Upper lobe of left lung (tissue), 6 donors: ENCODE results near the gene ANXA1. TPM values are rescaled to one million over a fixed set of nuclear protein-coding genes. Genes with fewer than 3 reads are reported as not detected.
A peak's percentile ranks its signal among the peaks of the same experiment; 100 is the strongest.

Experiments used
- ATAC-seq, 2 donors: fragments of 200-7000 bp; cut with Tn5 transposase; one replicate each; pipeline ENCODE4 v1.9.1; 2022; ENCODE audit warnings: mild to moderate bottlenecking in 2 of 2, moderate library complexity in 2 of 2; ENCODE audit not compliant: low FRiP score in 2 of 2
- DNase-seq, 2 donors: peaks; one replicate each; pipeline ENCODE4 v3.0.0-alpha.2; 2019 to 2020
- H3K27ac ChIP-seq, 4 donors: fragments of 200-600 bp; sonication (generic); one replicate each; pipeline ENCODE4 v1.5.1; 2016 to 2019
- H3K27me3 ChIP-seq, 4 donors: fragments of 200-600 bp; sonication (generic); one replicate each; pipeline ENCODE4 v1.5.1; 2017 to 2019
- H3K36me3 ChIP-seq, 4 donors: fragments of 200-600 bp; sonication (generic); one replicate each; pipeline ENCODE4 v1.5.1; 2016 to 2019
- H3K4me1 ChIP-seq, 4 donors: fragments of 200-600 bp; sonication (generic); one replicate each; pipeline ENCODE4 v1.5.1; 2018 to 2019
- H3K4me3 ChIP-seq, 4 donors: fragments of 200-600 bp; sonication (generic); one replicate each; pipeline ENCODE4 v1.5.1; 2017 to 2019; ENCODE audit warnings: mild to moderate bottlenecking in 2 of 4, moderate library complexity in 1 of 4
- H3K9me3 ChIP-seq, 4 donors: fragments of 200-600 bp; sonication (generic); one replicate each; pipeline ENCODE4 v1.5.1; 2018 to 2019
- CTCF ChIP-seq, 6 experiments: fragments of 450-650 bp in 4 of 6; fragments of 200-600 bp in 2 of 6; sonication (generic) in 2 of 6; IDR thresholded peaks; one replicate each; pipeline ENCODE4 v1.5.1; 2016 to 2019; ENCODE audit warnings: antibody characterized with exemption in 6 of 6
- EP300 ChIP-seq, 4 donors: sonication (generic); formaldehyde crosslinking; IDR thresholded peaks; one replicate each; pipeline ENCODE4 v1.5.1; 2017; ENCODE audit warnings: antibody characterized with exemption in 4 of 4, control low read depth in 2 of 4
- POLR2A ChIP-seq, 4 donors: fragments of 450-650 bp; IDR thresholded peaks; one replicate each; pipeline ENCODE4 v1.5.1; 2016 to 2017; ENCODE audit warnings: antibody characterized with exemption in 4 of 4, mild to moderate bottlenecking in 2 of 4
- POLR2AphosphoS5 ChIP-seq, 2 donors: sonication (generic); formaldehyde crosslinking; IDR thresholded peaks; one replicate each; pipeline ENCODE4 v1.5.1; 2017; ENCODE audit warnings: antibody characterized with exemption in 2 of 2
- WGBS, 2 donors: methylation state at CpG; one replicate each; pipeline ENCODE4 v1.1.5; 2017 to 2018; 5-methylcytosine and 5-hydroxymethylcytosine counted together
- total RNA-seq, 6 donors: library from RNA; depleted of rRNA in 4 of 6; stranded (reverse); fragments of >200 nt in 4 of 6; gene quantifications; one replicate each; pipeline versions ENCODE4 v1.1.0 to v1.2.1, GENCODE V29; 2016 to 2021
- donor health status: DM: no; HTN: no; CAD: no; lungs with moderate emphysema.
- donor health status: DM: no; HTN: yes; CAD: no; lungs with severe emphysema.

The ANXA1 gene
- total RNA-seq, 6 donors from 2014 or later: 174 to 910 (median 347) TPM

DNA sequence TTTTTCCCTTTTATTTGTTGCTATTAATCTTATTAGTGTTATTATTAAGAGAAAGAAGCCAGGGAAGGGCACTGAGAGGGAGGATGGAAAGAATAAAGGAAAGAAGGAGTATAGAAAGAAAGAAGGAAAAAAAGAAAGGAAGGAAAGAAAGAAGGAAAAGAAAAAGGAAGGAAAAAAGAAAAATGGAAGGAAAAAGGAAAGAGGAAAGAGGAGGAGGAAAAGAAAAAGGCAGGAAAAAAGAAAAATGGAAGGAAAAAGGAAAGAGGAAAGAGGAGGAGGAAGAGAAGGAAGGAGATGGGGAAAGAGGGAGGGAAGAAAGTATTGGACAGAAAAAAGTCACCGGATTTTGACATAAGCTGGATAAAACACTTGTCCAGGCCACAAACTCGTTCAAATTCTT, 47.8 kb downstream of the ANXA1 start:
- H3K4me1 ChIP-seq: peaks cover 0 to 7% (median 0%) of the 10 kb centered on the region in 4 donors
- TF ChIP-seq POLR2AphosphoS5 (IDR thresholded peaks at IDR 0.05): no peak
- no peak for TF ChIP-seq EP300 (IDR thresholded peaks at IDR 0.05)
- TF ChIP-seq POLR2A (IDR thresholded peaks at IDR 0.05): no peak
- TF ChIP-seq CTCF (IDR thresholded peaks at IDR 0.05): no peak
- no peak overlapping the region for H3K27ac ChIP-seq
- H3K27me3 ChIP-seq: no peaks in the 10 kb centered on the region
- H3K4me3 ChIP-seq: no peak overlapping the region
- 63 to 67% methylated on average over 2 of the region's 2 CpGs for WGBS, 2 donors
- no peaks in the 10 kb centered on the region for H3K36me3 ChIP-seq
- ATAC-seq: no peak
- no peak for DNase-seq
- no peaks in the 10 kb centered on the region for H3K9me3 ChIP-seq

GRCh38 chr9:73199886-73200285, 48.2 kb downstream of the ANXA1 start:
- Histone ChIP-seq H3K9me3 (no peaks in the 10 kb centered on the region), H3K4me1 (peaks cover 0 to 7% (median 0%) of the 10 kb centered on the region in 4 donors), H3K4me3 (no peak overlapping the region), H3K27ac (no peak overlapping the region), H3K27me3 (no peaks in the 10 kb centered on the region), H3K36me3 (no peaks in the 10 kb centered on the region)
- 57 to 61% methylated on average over 10 of the region's 10 CpGs for WGBS, 2 donors
- ATAC-seq: no peak
- DNase-seq: no peak
- TF ChIP-seq EP300 (IDR thresholded peaks at IDR 0.05) (no peak), CTCF (IDR thresholded peaks at IDR 0.05) (no peak), POLR2AphosphoS5 (IDR thresholded peaks at IDR 0.05) (no peak), POLR2A (IDR thresholded peaks at IDR 0.05) (no peak)

- peaks cover 0 to 7% (median 0%) of the 10 kb centered on the region in 4 donors for H3K4me1 ChIP-seq
- H3K9me3 ChIP-seq: no peaks in the 10 kb centered on the region
- no peaks in the 10 kb centered on the region for H3K36me3 ChIP-seq
- no peak overlapping the region for H3K27ac ChIP-seq
- DNase-seq (no peak), ATAC-seq (peak in 1 of 2 donors; percentile 47)
- 47 to 57% methylated on average over 9 of the region's 9 CpGs for WGBS, 2 donors
- TF ChIP-seq POLR2A (IDR thresholded peaks at IDR 0.05): no peak
- TF ChIP-seq CTCF (IDR thresholded peaks at IDR 0.05): peak in 4 of 6 experiments; percentile 19 to 36 (median 28)
- no peak for TF ChIP-seq EP300 (IDR thresholded peaks at IDR 0.05)
- H3K4me3 ChIP-seq: no peak overlapping the region
- no peaks in the 10 kb centered on the region for H3K27me3 ChIP-seq
Measured at GRCh38 chr9:73200694-73201452, 49.2 kb downstream of the ANXA1 start.

GRCh38 chr9:73202980-73203379, 51.3 kb downstream of the ANXA1 start:
- Histone ChIP-seq H3K36me3 (no peaks in the 10 kb centered on the region), H3K9me3 (no peaks in the 10 kb centered on the region), H3K27ac (no peak overlapping the region), H3K4me3 (no peak overlapping the region), H3K4me1 (peaks cover 0 to 7% (median 0%) of the 10 kb centered on the region in 4 donors), H3K27me3 (no peaks in the 10 kb centered on the region)
- ATAC-seq (no peak), DNase-seq (no peak)
- 0% methylated on average over 1 of the region's 1 CpG for WGBS, 2 donors
- TF ChIP-seq CTCF (IDR thresholded peaks at IDR 0.05) (no peak), EP300 (IDR thresholded peaks at IDR 0.05) (no peak), POLR2AphosphoS5 (IDR thresholded peaks at IDR 0.05) (no peak), POLR2A (IDR thresholded peaks at IDR 0.05) (no peak)

DNA sequence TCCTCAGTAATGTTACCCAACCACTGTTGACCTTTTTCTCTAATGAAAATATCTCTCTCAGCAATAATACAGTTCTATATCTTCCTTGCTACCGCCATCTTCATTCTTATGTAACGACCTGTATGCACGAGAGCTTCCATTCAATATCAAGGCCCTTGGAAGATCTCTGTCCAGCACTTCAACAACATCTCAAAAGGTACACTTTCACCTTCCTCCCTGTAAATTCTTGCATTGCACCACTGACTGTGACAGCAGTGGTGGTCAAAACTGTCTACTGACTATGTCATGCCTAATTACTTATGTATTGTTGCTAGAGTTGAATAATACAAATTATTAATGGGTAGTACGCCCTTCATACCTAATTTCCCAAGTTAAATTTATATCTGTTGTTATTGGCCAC, 53.3 kb downstream of the ANXA1 start:
- ATAC-seq (no peak), DNase-seq (no peak)
- H3K27me3 ChIP-seq: no peaks in the 10 kb centered on the region
- H3K36me3 ChIP-seq: no peaks in the 10 kb centered on the region
- peaks cover 0 to 7% (median 0%) of the 10 kb centered on the region in 4 donors for H3K4me1 ChIP-seq
- no peak overlapping the region for H3K4me3 ChIP-seq
- H3K9me3 ChIP-seq: no peaks in the 10 kb centered on the region
- TF ChIP-seq CTCF (IDR thresholded peaks at IDR 0.05): no peak
- no peak for TF ChIP-seq EP300 (IDR thresholded peaks at IDR 0.05)
- WGBS, 2 donors: 69 to 70% methylated on average over 4 of the region's 4 CpGs
- H3K27ac ChIP-seq: no peak overlapping the region
